GM23248 (cell line): ENCODE results near the gene GRIP1. TPM values are rescaled to one million over a fixed set of nuclear protein-coding genes. Genes with fewer than 3 reads are reported as not detected.

Experiments
- DNase-seq: peaks from one replicate; pipeline ENCODE4 v3.0.0-alpha.2; 2015
- H2AFZ ChIP-seq: fragments of 200-600 bp; sonication (generic); 2 replicates; pipeline ENCODE4 v1.6.1; 2016; ENCODE audit warnings: antibody characterized with exemption
- H3F3A ChIP-seq: fragments of 200-600 bp; sonication (generic); 2 replicates; pipeline ENCODE4 v1.6.1; 2016; ENCODE audit warnings: mild to moderate bottlenecking, antibody characterized with exemption, mixed run types; ENCODE audit not compliant: insufficient read depth
- H3K27ac ChIP-seq: fragments of 200-600 bp; sonication (generic); 2 replicates; pipeline ENCODE4 v1.5.1; 2016; ENCODE audit warnings: mild to moderate bottlenecking
- H3K27me3 ChIP-seq: fragments of 200-600 bp; sonication (generic); replicated peaks from 2 replicates; pipeline ENCODE4 v1.6.1; 2016; ENCODE audit warnings: mild to moderate bottlenecking; ENCODE audit not compliant: insufficient read depth
- H3K36me3 ChIP-seq: fragments of 200-600 bp; sonication (generic); 2 replicates; pipeline ENCODE4 v1.6.1; 2016; ENCODE audit warnings: low read depth, mild to moderate bottlenecking
- H3K4me1 ChIP-seq: fragments of 200-600 bp; sonication (generic); 2 replicates; pipeline ENCODE4 v1.6.1; 2016; ENCODE audit warnings: mild to moderate bottlenecking; ENCODE audit not compliant: insufficient read depth
- H3K4me2 ChIP-seq: fragments of 200-600 bp; sonication (generic); one replicate; pipeline ENCODE4 v1.6.1; 2016; ENCODE audit warnings: mild to moderate bottlenecking; ENCODE audit not compliant: unreplicated experiment
- H3K4me3 ChIP-seq: fragments of 200-600 bp; sonication (generic); 2 replicates; pipeline ENCODE4 v1.5.1; 2016; ENCODE audit warnings: mild to moderate bottlenecking
- H3K79me2 ChIP-seq: fragments of 200-600 bp; sonication (generic); 2 replicates; pipeline ENCODE4 v1.6.1; 2016; ENCODE audit warnings: mild to moderate bottlenecking; ENCODE audit not compliant: insufficient read depth
- H3K9ac ChIP-seq: fragments of 200-600 bp; sonication (generic); 2 replicates; pipeline ENCODE4 v1.6.1; 2016; ENCODE audit warnings: mild to moderate bottlenecking
- H3K9me2 ChIP-seq: fragments of 200-600 bp; sonication (generic); 2 replicates; pipeline ENCODE4 v1.6.1; 2016; ENCODE audit warnings: mixed run types, mild to moderate bottlenecking, moderate library complexity; ENCODE audit not compliant: insufficient read depth
- H3K9me3 ChIP-seq: fragments of 200-600 bp; sonication (generic); one replicate; pipeline ENCODE4 v1.6.1; 2017; ENCODE audit warnings: low read depth
- H4K20me1 ChIP-seq: fragments of 200-600 bp; sonication (generic); 2 replicates; pipeline ENCODE4 v1.6.0; 2016; ENCODE audit not compliant: insufficient read depth
- EZH2 ChIP-seq: fragments of 200-600 bp; sonication (generic); IDR thresholded peaks from 2 replicates; pipeline ENCODE4 v1.6.1; 2018; ENCODE audit warnings: antibody characterized with exemption, mild to moderate bottlenecking; ENCODE audit not compliant: insufficient read depth, poor library complexity, severe bottlenecking
- EZH2phosphoT487 ChIP-seq: fragments of 200-600 bp; sonication (generic); IDR thresholded peaks from 2 replicates; pipeline ENCODE4 v1.6.1; 2018; ENCODE audit warnings: antibody characterized with exemption, moderate library complexity, mild to moderate bottlenecking, low read depth; ENCODE audit not compliant: insufficient read depth
- WGBS, 2 experiments: methylation state at CpG; one replicate each; pipeline ENCODE4 v1.1.6; 2015 to 2017; ENCODE audit warnings: low lambda C conversion rate in 2 of 2, low coverage in 1 of 2; ENCODE audit errors: missing lambda C conversion rate in 2 of 2; 5-methylcytosine and 5-hydroxymethylcytosine counted together
- in situ Hi-C: fragments of 300-500 bp; cut with MboI; formaldehyde crosslinking; loops from 2 replicates; pipeline ENCODE4 v1.15.0; 2020
- polyA plus RNA-seq: library from polyadenylated mRNA; unstranded; fragments of >200 nt; fragmentation: Nextera tagmentation; extraction: Ambion mirVana; gene quantifications from 2 replicates; pipeline ENCODE4 v1.2.1, GENCODE V29; 2016
- total RNA-seq: library from RNA; depleted of rRNA; stranded (reverse); fragments of >200 nt; shearing (Covaris generic); gene quantifications from 2 replicates; pipeline ENCODE4 v1.2.3, GENCODE V29; 2014

The GRIP1 gene
- total and polyA plus RNA-seq, 2 experiments from 2014 or later = not detected

DNA sequence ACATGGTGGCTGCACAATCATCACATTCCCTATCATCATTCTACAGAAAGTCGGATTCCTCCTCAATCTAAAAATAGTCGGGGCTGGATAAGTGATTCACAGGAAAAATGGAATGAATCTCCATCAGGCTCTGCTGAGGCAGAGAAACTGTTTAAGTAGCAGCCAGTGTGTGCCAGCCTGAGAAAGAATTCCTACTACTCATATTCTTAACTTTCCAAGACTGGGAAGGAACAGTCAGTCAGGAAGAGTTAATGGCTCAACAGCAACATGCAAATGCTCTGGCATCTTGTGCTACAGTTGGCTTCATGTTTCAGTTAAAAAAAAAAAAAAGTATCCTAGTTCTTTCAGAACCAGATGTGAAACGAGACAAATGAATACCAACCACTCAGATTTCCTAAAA is 187.0 kb downstream of the GRIP1 start:
- no peak for DNase-seq

GRCh38 chr12:66482351-66483203 is 196.3 kb downstream of the GRIP1 start:
- no peak overlapping the region for H3K9ac ChIP-seq
- no peaks in the 10 kb centered on the region for H3K36me3 ChIP-seq
- H3K79me2 ChIP-seq = no peaks in the 10 kb centered on the region
- H3K27ac ChIP-seq = no peak overlapping the region
- H4K20me1 ChIP-seq = no peaks in the 10 kb centered on the region
- H3K27me3 ChIP-seq = no peaks in the 10 kb centered on the region
- no peaks in the 10 kb centered on the region for H3K4me1 ChIP-seq
- no peaks in the 10 kb centered on the region for H3K9me3 ChIP-seq
- no peaks in the 10 kb centered on the region for H3K9me2 ChIP-seq
- H3K4me3 ChIP-seq = no peak overlapping the region
- no peak overlapping the region for H2AFZ ChIP-seq
- WGBS, 2 experiments = 4 to 8% methylated on average over 3 of the region's 3 CpGs
- no peak overlapping the region for H3K4me2 ChIP-seq
- in situ Hi-C loops = no loop called here
- no peak for TF ChIP-seq EZH2
- no peak for DNase-seq
- no peaks in the 10 kb centered on the region for H3F3A ChIP-seq

More for the DNA sequence above, 187.0 kb downstream of the GRIP1 start:
- H3K4me2 ChIP-seq = no peak overlapping the region
- H3K9me2 ChIP-seq = no peaks in the 10 kb centered on the region
- H3K27me3 ChIP-seq = no peaks in the 10 kb centered on the region; the same call in none of the 2 replicates
- no peak overlapping the region for H3K9ac ChIP-seq
- no peaks in the 10 kb centered on the region for H3F3A ChIP-seq
- H2AFZ ChIP-seq = no peak overlapping the region
- H4K20me1 ChIP-seq = no peaks in the 10 kb centered on the region
- H3K9me3 ChIP-seq = no peaks in the 10 kb centered on the region
- no peak overlapping the region for H3K27ac ChIP-seq
- in situ Hi-C loops = no loop called here
- TF ChIP-seq EZH2phosphoT487 (no peak), EZH2 (no peak)
- no peaks in the 10 kb centered on the region for H3K4me1 ChIP-seq
- no peaks in the 10 kb centered on the region for H3K79me2 ChIP-seq
- 0% methylated on average over 3 of the region's 3 CpGs for WGBS, 2 experiments
- H3K4me3 ChIP-seq = no peak overlapping the region
- H3K36me3 ChIP-seq = no peaks in the 10 kb centered on the region

DNA sequence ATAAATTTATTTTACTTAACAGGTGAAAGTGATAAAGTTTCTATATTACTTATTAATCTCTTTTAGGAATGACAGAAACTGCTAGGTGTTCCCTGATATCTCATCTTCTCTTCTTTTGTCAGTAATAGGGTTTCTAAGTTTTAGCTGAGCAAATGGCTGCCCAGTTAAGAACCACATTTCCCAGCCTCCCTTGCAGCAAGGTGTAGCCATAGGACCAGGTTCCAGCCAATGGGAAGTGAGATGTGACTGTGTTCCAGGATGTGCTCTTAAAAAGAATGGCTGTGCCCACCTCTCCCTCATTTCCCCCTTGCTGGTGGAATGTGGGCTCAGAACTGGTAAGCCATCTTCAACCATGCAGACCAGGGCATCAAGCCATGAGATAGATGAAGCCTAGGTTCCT is 210.9 kb downstream of the GRIP1 start:
- Histone ChIP-seq H3K27ac (no peak overlapping the region), H2AFZ (no peak overlapping the region), H3K9ac (no peak overlapping the region), H3K36me3 (no peaks in the 10 kb centered on the region), H3K9me2 (no peaks in the 10 kb centered on the region), H4K20me1 (no peaks in the 10 kb centered on the region), H3K9me3 (no peaks in the 10 kb centered on the region), H3K4me1 (no peaks in the 10 kb centered on the region), H3K27me3 (no peaks in the 10 kb centered on the region), H3F3A (no peaks in the 10 kb centered on the region), H3K4me2 (no peak overlapping the region), H3K79me2 (no peaks in the 10 kb centered on the region), H3K4me3 (no peak overlapping the region)
- in situ Hi-C loops = no loop called here
- DNase-seq = peak; percentile 4
- TF ChIP-seq EZH2phosphoT487 = no peak
- TF ChIP-seq EZH2 = no peak

- Histone ChIP-seq H4K20me1 (no peaks in the 10 kb centered on the region), H3K4me2 (no peak overlapping the region), H3K36me3 (no peaks in the 10 kb centered on the region), H3K9me2 (no peaks in the 10 kb centered on the region), H3K4me3 (no peak overlapping the region), H3F3A (no peaks in the 10 kb centered on the region), H3K27me3 (peaks cover 21% of the 10 kb centered on the region; the same call in 1 of the 2 replicates), H3K9me3 (no peaks in the 10 kb centered on the region), H2AFZ (no peak overlapping the region), H3K79me2 (no peaks in the 10 kb centered on the region), H3K9ac (no peak overlapping the region), H3K4me1 (no peaks in the 10 kb centered on the region), H3K27ac (no peak overlapping the region)
- TF ChIP-seq EZH2phosphoT487 (no peak), EZH2 (no peak)
- WGBS, 2 experiments = 44 to 46% methylated on average over 3 of the region's 3 CpGs
- in situ Hi-C loops = no loop called here
- DNase-seq = no peak
Observed at GRCh38 chr12:66461331-66461730, 217.5 kb downstream of the GRIP1 start.
